ENCODE measurements around the gene PTBP1. TPM values are rescaled to one million over a fixed set of nuclear protein-coding genes. Genes with fewer than 3 reads are reported as not detected.

The PTBP1 gene
- total RNA-seq, 4 donors from 2014 or later: 139 to 167 (median 156) TPM

DNA sequence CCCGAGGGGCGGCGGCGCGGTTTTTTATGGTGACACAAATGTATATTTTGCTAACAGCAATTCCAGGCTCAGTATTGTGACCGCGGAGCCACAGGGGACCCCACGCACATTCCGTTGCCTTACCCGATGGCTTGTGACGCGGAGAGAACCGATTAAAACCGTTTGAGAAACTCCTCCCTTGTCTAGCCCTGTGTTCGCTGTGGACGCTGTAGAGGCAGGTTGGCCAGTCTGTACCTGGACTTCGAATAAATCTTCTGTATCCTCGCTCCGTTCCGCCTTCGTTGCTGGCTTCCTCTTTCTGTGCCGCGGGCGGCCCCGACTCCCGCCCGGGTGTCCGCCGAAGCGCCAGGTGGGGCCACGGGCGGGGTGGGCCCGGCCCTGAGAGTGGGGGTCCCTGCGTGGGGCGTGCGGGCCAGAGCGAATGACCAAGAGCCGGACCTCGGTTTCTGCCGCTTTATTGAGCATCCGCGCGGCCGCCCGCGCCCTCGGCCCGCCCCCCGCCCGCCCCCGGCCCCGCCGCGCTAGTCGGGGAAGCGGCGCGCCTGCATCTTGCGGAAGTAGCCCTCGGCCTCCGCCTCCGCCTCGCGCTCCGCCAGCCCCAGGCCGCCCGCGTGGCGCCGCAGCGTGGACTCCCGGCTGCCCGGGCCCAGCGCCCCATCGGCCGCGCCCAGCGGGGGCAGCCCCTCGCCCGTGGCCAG is 14.9 kb downstream of the PTBP1 start:
- no peak for TF ChIP-seq POLR2A (IDR thresholded peaks at IDR 0.05)
- TF ChIP-seq, protein P1, sequence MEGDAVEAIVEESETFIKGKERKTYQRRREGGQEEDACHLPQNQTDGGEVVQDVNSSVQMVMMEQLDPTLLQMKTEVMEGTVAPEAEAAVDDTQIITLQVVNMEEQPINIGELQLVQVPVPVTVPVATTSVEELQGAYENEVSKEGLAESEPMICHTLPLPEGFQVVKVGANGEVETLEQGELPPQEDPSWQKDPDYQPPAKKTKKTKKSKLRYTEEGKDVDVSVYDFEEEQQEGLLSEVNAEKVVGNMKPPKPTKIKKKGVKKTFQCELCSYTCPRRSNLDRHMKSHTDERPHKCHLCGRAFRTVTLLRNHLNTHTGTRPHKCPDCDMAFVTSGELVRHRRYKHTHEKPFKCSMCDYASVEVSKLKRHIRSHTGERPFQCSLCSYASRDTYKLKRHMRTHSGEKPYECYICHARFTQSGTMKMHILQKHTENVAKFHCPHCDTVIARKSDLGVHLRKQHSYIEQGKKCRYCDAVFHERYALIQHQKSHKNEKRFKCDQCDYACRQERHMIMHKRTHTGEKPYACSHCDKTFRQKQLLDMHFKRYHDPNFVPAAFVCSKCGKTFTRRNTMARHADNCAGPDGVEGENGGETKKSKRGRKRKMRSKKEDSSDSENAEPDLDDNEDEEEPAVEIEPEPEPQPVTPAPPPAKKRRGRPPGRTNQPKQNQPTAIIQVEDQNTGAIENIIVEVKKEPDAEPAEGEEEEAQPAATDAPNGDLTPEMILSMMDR (IDR thresholded peaks at IDR 0.05): no peak
- no peak for DNase-seq
- H3K36me3 ChIP-seq: peaks cover 33 to 69% (median 51%) of the 10 kb centered on the region in 3 donors
- no peaks in the 10 kb centered on the region for H3K27me3 ChIP-seq
- intact Hi-C loops (cut with DNase I): no loop called here
- peaks cover 0 to 1% (median 0%) of the 10 kb centered on the region in 3 donors for H3K4me1 ChIP-seq
- no peaks in the 10 kb centered on the region for H3K9me3 ChIP-seq
- H3K4me3 ChIP-seq: no peak overlapping the region
- WGBS, 2 donors: 83 to 87% methylated on average over 15 to 17 of the region's 80 CpGs
- H3K27ac ChIP-seq: no peak overlapping the region

DNA sequence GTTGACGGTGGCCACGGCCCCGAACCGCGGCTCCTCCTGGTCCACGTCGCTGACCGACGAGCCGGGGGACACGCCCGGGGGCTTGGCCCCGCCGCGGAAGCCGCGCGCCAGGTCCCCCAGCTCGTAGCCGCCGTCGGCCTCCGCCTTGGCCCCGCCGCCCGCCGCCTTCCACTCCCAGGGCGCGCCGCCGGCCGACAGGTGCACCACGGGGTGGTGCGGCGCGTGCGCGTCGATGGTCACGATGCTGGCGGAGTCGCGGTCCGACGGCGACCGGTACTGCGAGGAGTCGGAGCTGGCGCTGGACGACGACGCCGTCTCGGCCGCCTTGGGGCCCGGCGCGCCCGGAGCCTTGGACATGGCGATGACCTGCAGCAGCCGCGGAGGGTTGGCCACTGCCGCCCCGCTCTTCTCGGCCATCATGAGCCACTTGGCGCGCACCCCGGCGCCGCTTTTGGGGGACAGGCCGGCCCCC is 15.5 kb downstream of the PTBP1 start:
- no peak for TF ChIP-seq POLR2A (IDR thresholded peaks at IDR 0.05)
- no peaks in the 10 kb centered on the region for H3K27me3 ChIP-seq
- H3K4me1 ChIP-seq: no peaks in the 10 kb centered on the region
- H3K9me3 ChIP-seq: no peaks in the 10 kb centered on the region
- no peak overlapping the region for H3K4me3 ChIP-seq
- WGBS, 2 donors: 95% methylated on average over 20 of the region's 72 CpGs; no CpG with 5 or more reads in 1 of the 2 donors
- H3K27ac ChIP-seq: no peak overlapping the region
- H3K36me3 ChIP-seq: peaks cover 32 to 63% (median 45%) of the 10 kb centered on the region in 3 donors
- no peak for DNase-seq
- intact Hi-C loops (cut with DNase I): no loop called here

DNA sequence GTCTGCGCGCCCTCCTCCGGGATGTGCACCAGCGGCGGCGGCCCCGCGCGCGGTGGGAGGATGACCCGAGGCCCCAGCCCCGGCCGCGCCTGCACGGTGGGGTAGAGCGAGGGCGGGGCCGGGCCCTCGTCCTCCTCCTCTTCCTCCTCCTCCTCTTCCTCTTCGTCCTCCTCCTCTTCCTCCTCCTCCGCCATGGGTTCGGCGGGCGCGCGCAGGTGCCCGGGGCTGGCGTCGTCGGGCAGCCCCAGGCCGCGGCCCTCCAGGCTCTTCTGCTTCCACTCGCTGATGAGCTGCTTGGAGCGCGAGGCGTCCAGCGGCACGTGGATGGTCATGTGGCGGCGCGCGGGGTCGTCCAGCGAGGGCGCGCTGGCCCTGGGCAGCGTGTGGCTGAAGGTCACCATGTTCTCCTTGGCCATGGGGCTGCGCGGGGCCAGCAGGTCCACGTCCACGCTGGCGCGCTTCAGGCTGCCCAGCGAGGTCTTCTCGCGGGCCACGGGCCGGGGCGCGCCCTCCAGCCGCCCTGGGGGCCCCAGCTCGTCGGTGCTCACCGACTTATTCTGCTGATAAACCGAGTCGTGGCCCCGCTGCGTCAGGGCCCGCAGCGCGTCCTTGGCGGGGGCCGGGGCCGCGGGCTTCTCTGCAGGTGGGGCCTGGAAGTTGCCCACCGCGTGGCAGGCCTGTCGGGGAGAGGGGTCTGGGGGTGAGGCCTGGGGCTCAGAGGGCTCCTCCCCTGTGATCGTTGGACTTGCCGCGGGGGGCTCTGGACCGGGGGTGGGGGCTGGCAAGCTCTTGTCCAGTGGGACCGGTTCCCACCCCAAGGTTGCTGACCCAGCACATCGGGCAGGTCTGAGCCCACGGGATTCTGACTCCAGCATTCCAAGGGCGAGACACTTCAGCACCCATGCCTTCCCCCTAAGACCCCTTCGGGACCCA is 16.2 kb downstream of the PTBP1 start:
- intact Hi-C loops (cut with DNase I): no loop called here
- Histone ChIP-seq H3K27me3 (no peaks in the 10 kb centered on the region), H3K27ac (no peak overlapping the region), H3K4me3 (no peak overlapping the region), H3K4me1 (no peaks in the 10 kb centered on the region), H3K9me3 (no peaks in the 10 kb centered on the region), H3K36me3 (peaks cover 26 to 56% (median 38%) of the 10 kb centered on the region in 3 donors)
- no peak for TF ChIP-seq POLR2A (IDR thresholded peaks at IDR 0.05)
- TF ChIP-seq, protein P1 (IDR thresholded peaks at IDR 0.05): no peak
- no peak for DNase-seq
- WGBS, 2 donors: 68 to 91% methylated on average over 5 to 27 of the region's 87 CpGs

- intact Hi-C loops (cut with DNase I): no loop called here
- Histone ChIP-seq H3K4me1 (no peaks in the 10 kb centered on the region), H3K27me3 (no peaks in the 10 kb centered on the region), H3K4me3 (no peak overlapping the region), H3K36me3 (peaks cover 17 to 47% (median 29%) of the 10 kb centered on the region in 3 donors), H3K27ac (no peak overlapping the region), H3K9me3 (no peaks in the 10 kb centered on the region)
- no peak for DNase-seq
- TF ChIP-seq, protein P1 (IDR thresholded peaks at IDR 0.05): no peak
- no peak for TF ChIP-seq POLR2A (IDR thresholded peaks at IDR 0.05)
- WGBS, 2 donors: 88 to 91% methylated on average over 3 to 25 of the region's 49 CpGs
These were observed 17.2 kb downstream of the PTBP1 start for GRCh38 chr19:814152-815078.

Measured in esophagus squamous epithelium (tissue), 5 donors.